VCaP (cell line): ENCODE measurements around the gene PDCD11.

ENCODE experiments used
- H3K27ac ChIP-seq: fragments of 450-650 bp; 2 replicates; pipeline ENCODE4 v1.5.1; 2017
- CTCF ChIP-seq: fragments of 450-650 bp; conservative IDR thresholded peaks from 2 replicates; pipeline ENCODE4 v1.5.1; 2017; ENCODE audit warnings: mild to moderate bottlenecking, moderate library complexity

PDCD11 gene

GRCh38 chr10:103469201-103469600 is 72.8 kb downstream of the PDCD11 start:
- TF ChIP-seq CTCF = no peak
- no peak overlapping the region for H3K27ac ChIP-seq

GRCh38 chr10:103470761-103471653 is 74.6 kb downstream of the PDCD11 start:
- no peak for TF ChIP-seq CTCF
- no peak overlapping the region for H3K27ac ChIP-seq

- H3K27ac ChIP-seq = no peak overlapping the region
- no peak for TF ChIP-seq CTCF
These were observed 75.6 kb downstream of the PDCD11 start for GRCh38 chr10:103472005-103472404.

GRCh38 chr10:103473261-103473671 is 76.8 kb downstream of the PDCD11 start:
- TF ChIP-seq CTCF = no peak
- no peak overlapping the region for H3K27ac ChIP-seq

GRCh38 chr10:103474077-103474476 is 77.7 kb downstream of the PDCD11 start:
- no peak for TF ChIP-seq CTCF
- no peak overlapping the region for H3K27ac ChIP-seq

GRCh38 chr10:103475437-103475836 is 79.0 kb downstream of the PDCD11 start:
- TF ChIP-seq CTCF = no peak
- no peak overlapping the region for H3K27ac ChIP-seq

- no peak overlapping the region for H3K27ac ChIP-seq
- peak; percentile 25 for TF ChIP-seq CTCF
These were observed 79.8 kb downstream of the PDCD11 start for GRCh38 chr10:103476046-103476768.
